OCI-LY7 (cell line): Measurements from ENCODE around the gene OR10A6.

Experiments
- CTCF ChIP-seq: fragments of 200-600 bp; sonication (generic); conservative IDR thresholded peaks from 2 replicates; pipeline ENCODE4 v1.5.1; 2014; ENCODE audit warnings: mild to moderate bottlenecking, antibody characterized with exemption, low read length, moderate library complexity, mixed read lengths
- EZH2phosphoT487 ChIP-seq: fragments of 200-600 bp; sonication (generic); IDR thresholded peaks from 2 replicates; pipeline ENCODE4 v1.6.1; 2018; ENCODE audit warnings: low read depth, borderline replicate concordance, mild to moderate bottlenecking, mixed run types, antibody characterized with exemption, low read length, moderate library complexity, mixed read lengths

GRCh38 chr11:7927635-7928034 is 3.4 kb downstream of the OR10A6 start:
- TF ChIP-seq CTCF (no peak), EZH2phosphoT487 (no peak)
